IMR-90 (cell line): ENCODE results near the gene RAP2A. TPM values are rescaled to one million over a fixed set of nuclear protein-coding genes. Genes with fewer than 3 reads are reported as not detected.

ENCODE experiments used
- ATAC-seq: fragments of 200-7000 bp; cut with Tn5 transposase; 2 replicates; pipeline ENCODE4 v1.9.1; 2020; ENCODE audit warnings: low read depth, mild to moderate bottlenecking, moderate library complexity
- BruUV-seq: library from RNA; stranded (reverse); fragments of 400-500 nt; replicated peaks from 2 replicates; lab custom pipeline; 2021; lab: Mats Ljungman, UMichigan
- CTCF ChIA-PET: fragments of 300-600 bp; formaldehyde crosslinking; extraction: SDS; loops from one replicate; lab custom pipeline; 2021; ENCODE audit warnings: antibody characterized with exemption; lab: Yijun Ruan, JAX
- POLR2A ChIA-PET: fragments of 300-600 bp; sonication (Branson Sonifier 250); formaldehyde crosslinking; loops from one replicate; lab custom pipeline; 2022; ENCODE audit warnings: antibody characterized with exemption; ENCODE audit not compliant: unreplicated experiment; lab: Charles Lee
- DNase-seq: peaks from one replicate; pipeline ENCODE4 v3.0.0; 2013
- H2AFZ ChIP-seq: replicated peaks from 2 replicates; pipeline ENCODE3; 2013; ENCODE audit warnings: low read length, mild to moderate bottlenecking; ENCODE audit not compliant: poor library complexity
- H2AK5ac ChIP-seq: 2 replicates; pipeline ENCODE4 v1.6.1; 2013; ENCODE audit warnings: low read depth, low read length, inconsistent platforms
- H2AK9ac ChIP-seq: replicated peaks from 2 replicates; pipeline ENCODE3; 2013; ENCODE audit warnings: mild to moderate bottlenecking, low read depth, low read length, moderate library complexity; ENCODE audit not compliant: poor library complexity
- H2BK120ac ChIP-seq: 2 replicates; pipeline ENCODE4 v1.6.1; 2013; ENCODE audit warnings: low read depth, low read length, inconsistent platforms
- H2BK15ac ChIP-seq: 3 replicates; pipeline ENCODE4 v1.6.1; 2013; ENCODE audit warnings: low read depth, low read length, inconsistent platforms
- H2BK20ac ChIP-seq: 2 replicates; pipeline ENCODE4 v1.6.1; 2013; ENCODE audit warnings: low read depth, mild to moderate bottlenecking, inconsistent platforms, low read length, moderate library complexity
- H2BK5ac ChIP-seq: 2 replicates; pipeline ENCODE4 v1.6.1; 2013; ENCODE audit warnings: mild to moderate bottlenecking, low read depth, low read length, inconsistent platforms; ENCODE audit not compliant: poor library complexity, severe bottlenecking
- H3K14ac ChIP-seq: replicated peaks from 2 replicates; pipeline ENCODE4 v1.6.1; 2013; ENCODE audit warnings: low read depth, low read length, inconsistent platforms
- H3K18ac ChIP-seq: 2 replicates; pipeline ENCODE4 v1.6.1; 2013; ENCODE audit warnings: low read depth, low read length, control low read depth
- H3K23ac ChIP-seq: 2 replicates; pipeline ENCODE4 v1.6.1; 2013; ENCODE audit warnings: low read depth, low read length, inconsistent platforms
- H3K27ac ChIP-seq: 2 replicates; pipeline ENCODE4 v1.5.1; 2013; ENCODE audit warnings: mild to moderate bottlenecking, control low read depth, low read length; ENCODE audit not compliant: insufficient read depth
- H3K27me3 ChIP-seq: 2 replicates; pipeline ENCODE4 v1.6.1; 2013; ENCODE audit warnings: low read length; ENCODE audit not compliant: control insufficient read depth, insufficient read depth
- H3K36me3 ChIP-seq: 2 replicates; pipeline ENCODE4 v1.6.1; 2013; ENCODE audit warnings: low read length, mixed read lengths; ENCODE audit not compliant: control insufficient read depth, insufficient read depth
- H3K4ac ChIP-seq: 2 replicates; pipeline ENCODE4 v1.6.1; 2013; ENCODE audit warnings: low read depth, low read length, inconsistent platforms
- H3K4me1 ChIP-seq: 2 replicates; pipeline ENCODE4 v1.6.1; 2013; ENCODE audit warnings: low read length, mixed read lengths; ENCODE audit not compliant: control insufficient read depth, insufficient read depth
- H3K4me2 ChIP-seq: 2 replicates; pipeline ENCODE4 v1.6.1; 2013; ENCODE audit warnings: low read depth, mild to moderate bottlenecking, control low read depth, low read length, moderate library complexity
- H3K4me3 ChIP-seq: 2 replicates; pipeline ENCODE4 v1.5.1; 2013; ENCODE audit warnings: low read depth, mild to moderate bottlenecking, control low read depth, low read length, moderate library complexity; ENCODE audit not compliant: insufficient read depth
- H3K56ac ChIP-seq: 2 replicates; pipeline ENCODE4 v1.6.1; 2013; ENCODE audit warnings: low read length, inconsistent platforms; ENCODE audit not compliant: insufficient read depth; ENCODE audit errors: extremely low read depth
- H3K79me1 ChIP-seq, 2 experiments: 2 replicates each; pipeline ENCODE4 v1.6.1; 2013; ENCODE audit warnings: low read length in 2 of 2, inconsistent platforms in 1 of 2, low read depth in 1 of 2
- H3K9ac ChIP-seq: 2 replicates; pipeline ENCODE4 v1.6.1; 2013; ENCODE audit warnings: low read depth, low read length, control low read depth
- H3K9me1 ChIP-seq: 2 replicates; pipeline ENCODE4 v1.6.1; 2013; ENCODE audit warnings: low read length, inconsistent platforms; ENCODE audit not compliant: insufficient read depth
- H3K9me3 ChIP-seq: 2 replicates; pipeline ENCODE4 v1.6.1; 2013; ENCODE audit warnings: low read length; ENCODE audit not compliant: control insufficient read depth, insufficient read depth
- H4K20me1 ChIP-seq: 2 replicates; pipeline ENCODE4 v1.6.1; 2013; ENCODE audit warnings: low read length, inconsistent platforms; ENCODE audit not compliant: insufficient read depth
- H4K5ac ChIP-seq: 2 replicates; pipeline ENCODE4 v1.6.1; 2013; ENCODE audit warnings: mild to moderate bottlenecking, low read depth, low read length, control low read depth
- H4K8ac ChIP-seq, 2 experiments: 2 replicates each; pipeline ENCODE4 v1.6.1; 2013; ENCODE audit warnings: low read depth in 2 of 2, low read length in 2 of 2, control low read depth in 1 of 2, inconsistent platforms in 1 of 2
- H4K91ac ChIP-seq: 2 replicates; pipeline ENCODE4 v1.6.1; 2013; ENCODE audit warnings: low read depth, low read length, inconsistent platforms; ENCODE audit not compliant: insufficient read depth
- CHD1 ChIP-seq: IDR thresholded peaks from 2 replicates; pipeline ENCODE4 v1.6.1; 2012; ENCODE audit warnings: low read depth, low read length, improper control_type of control experiment
- ELK1 ChIP-seq: fragments of 150-350 bp; IDR thresholded peaks from 2 replicates; pipeline ENCODE4 v1.6.1; 2016; ENCODE audit warnings: low read depth, mild to moderate bottlenecking, low read length, moderate library complexity, borderline replicate concordance
- MAZ ChIP-seq: IDR thresholded peaks from 2 replicates; pipeline ENCODE4 v1.6.1; 2012; ENCODE audit warnings: low read depth, mild to moderate bottlenecking, low read length, improper control_type of control experiment, moderate library complexity, borderline replicate concordance
- NFE2L2 ChIP-seq: fragments of 150-350 bp; IDR thresholded peaks from 2 replicates; pipeline ENCODE4 v1.6.1; 2016; ENCODE audit warnings: low read depth, mild to moderate bottlenecking, low read length
- POLR2A ChIP-seq: IDR thresholded peaks from 2 replicates; pipeline ENCODE4 v1.6.1; 2012; ENCODE audit warnings: mild to moderate bottlenecking, low read depth, low read length
- RAD21 ChIP-seq: IDR thresholded peaks from 2 replicates; pipeline ENCODE4 v1.6.1; 2012; ENCODE audit warnings: low read length, improper control_type of control experiment
- RCOR1 ChIP-seq: IDR thresholded peaks from 2 replicates; pipeline ENCODE4 v1.6.1; 2012; ENCODE audit warnings: mild to moderate bottlenecking, low read length, improper control_type of control experiment; ENCODE audit not compliant: insufficient replicate concordance
- RFX5 ChIP-seq: IDR thresholded peaks from 2 replicates; pipeline ENCODE4 v1.8.0; 2012; ENCODE audit warnings: low read depth, mild to moderate bottlenecking, low read length, moderate library complexity
- WGBS, 2 experiments: methylation state at CpG; one replicate each; pipeline versions ENCODE4 v1.1.5 to v1.1.7; 2013; ENCODE audit warnings: missing lambda C conversion rate in 2 of 2; ENCODE audit not compliant: insufficient read length in 1 of 2; ENCODE audit errors: extremely low coverage in 2 of 2; 5-methylcytosine and 5-hydroxymethylcytosine counted together
- dilution Hi-C: fragments of 300-500 bp; cut with HindIII; formaldehyde crosslinking; loops from one replicate; pipeline ENCODE4 v1.14.3; 2018; ENCODE audit warnings: low sequenced_read_pairs; ENCODE audit not compliant: unreplicated experiment
- in situ Hi-C: fragments of 300-500 bp; cut with MboI; formaldehyde crosslinking; loops from 3 replicates; pipeline ENCODE4 v1.14.3; 2019; ENCODE audit warnings: low sequenced_read_pairs, inconsistent platforms, mixed read lengths
- intact Hi-C: fragments of 100-400 bp; cut with micrococcal nuclease; formaldehyde crosslinking; loops from 2 replicates; pipeline ENCODE4 v1.10.0; 2022
- polyA plus RNA-seq, 3 experiments: library from polyadenylated mRNA; depleted of rRNA; stranded (reverse); fragments of >200 nt; gene quantifications; 2 replicates each; pipeline ENCODE4 v1.2.3, GENCODE V29; 2012; ENCODE audit warnings: low replicate concordance in 1 of 3
- total RNA-seq: library from RNA; depleted of rRNA; stranded (reverse); fragments of >200 nt; gene quantifications from 2 replicates; pipeline ENCODE4 v1.2.3, GENCODE V29; 2012

Gene RAP2A
- total and polyA plus RNA-seq, 2 of the 4 experiments (the other 2 are of a cell fraction), result 6.4 to 21.0 TPM

- H3K4me1 ChIP-seq, result peaks cover 8% of the 10 kb centered on the region
- no peak overlapping the region for H2BK15ac ChIP-seq
- no peak overlapping the region for H3K27ac ChIP-seq
- TF ChIP-seq RAD21 (no peak), ELK1 (no peak), NFE2L2 (no peak), CHD1 (no peak), MAZ (no peak), RFX5 (no peak), RCOR1 (no peak), POLR2A (no peak)
- no peak overlapping the region for H3K9ac ChIP-seq
- no peak overlapping the region for H2AFZ ChIP-seq
- no peak overlapping the region for H4K8ac ChIP-seq
- H2AK5ac ChIP-seq, result no peak overlapping the region
- intact Hi-C loops (no loop called here), in situ Hi-C loops (no loop called here), dilution Hi-C loops (no loop called here)
- no peak for ATAC-seq
- H3K9me1 ChIP-seq, result peaks cover 5% of the 10 kb centered on the region; the same call in 1 of the 2 replicates
- no peak overlapping the region for H2BK5ac ChIP-seq
- no peak overlapping the region for H3K23ac ChIP-seq
- no peak overlapping the region for H3K18ac ChIP-seq
- BruUV-seq, result no TSS peak
- H4K5ac ChIP-seq, result no peak overlapping the region
- no peaks in the 10 kb centered on the region for H3K79me1 ChIP-seq
- ChIA-PET CTCF (interaction anchor here (0.9 kb wide), 1 partner anchor 218 kb away, joined by 3 read pairs; no protein-coding TSS in a partner anchor), POLR2A (no interaction called here)
- no peak overlapping the region for H3K56ac ChIP-seq
- H2AK9ac ChIP-seq, result no peak overlapping the region
- H3K9me3 ChIP-seq, result no peaks in the 10 kb centered on the region
- no peak overlapping the region for H3K4ac ChIP-seq
- no peak overlapping the region for H4K91ac ChIP-seq
- H2BK20ac ChIP-seq, result no peak overlapping the region
- H3K4me2 ChIP-seq, result no peak overlapping the region
- no peak for DNase-seq
- WGBS, 2 experiments, result 100% methylated on average over 1 of the region's 1 CpG; no CpG with 5 or more reads in 1 of the 2 experiments
- H3K14ac ChIP-seq, result no peak overlapping the region
- H4K20me1 ChIP-seq, result no peaks in the 10 kb centered on the region
- no peak overlapping the region for H2BK120ac ChIP-seq
- no peaks in the 10 kb centered on the region for H3K36me3 ChIP-seq
- no peaks in the 10 kb centered on the region; the same call in 1 of the 2 replicates for H3K27me3 ChIP-seq
- no peak overlapping the region for H3K4me3 ChIP-seq
Observed at GRCh38 chr13:97498419-97498818, 64.5 kb downstream of the RAP2A start.
